GM12878 (cell line): ENCODE results near the gene SLC25A20. TPM values are rescaled to one million over a fixed set of nuclear protein-coding genes. Genes with fewer than 3 reads are reported as not detected.

Experiments used
- ATAC-seq: fragments of 200-7000 bp; cut with Tn5 transposase; 3 replicates; pipeline ENCODE4 v1.9.1; 2020; ENCODE audit warnings: mild to moderate bottlenecking, moderate library complexity
- BruUV-seq: library from RNA; stranded (reverse); fragments of 400-500 nt; replicated peaks from 2 replicates; lab custom pipeline; 2021; lab: Mats Ljungman, UMichigan
- CTCF ChIA-PET: fragments of 300-600 bp; sonication (Branson Sonifier 250); formaldehyde crosslinking; extraction: SDS; loops from one replicate; lab custom pipeline; 2021; ENCODE audit warnings: inconsistent platforms; lab: Yijun Ruan, JAX
- POLR2A ChIA-PET: fragments of 350-600 bp; formaldehyde crosslinking; extraction: SDS; loops from one replicate; lab custom pipeline; 2021; ENCODE audit warnings: inconsistent platforms; lab: Charles Lee
- RAD21 ChIA-PET: fragments of 300-600 bp; sonication (Branson Sonifier 250); formaldehyde crosslinking; loops from one replicate; lab custom pipeline; 2023; ENCODE audit warnings: antibody characterized with exemption; ENCODE audit not compliant: unreplicated experiment; lab: Charles Lee
- SMC1A ChIA-PET: fragments of 300-600 bp; sonication (Branson Sonifier 250); formaldehyde crosslinking; loops from one replicate; lab custom pipeline; 2023; ENCODE audit not compliant: unreplicated experiment, uncharacterized antibody; lab: Charles Lee
- DNase-seq: peaks from one replicate; pipeline ENCODE4 v3.0.0-alpha.2; 2011; ENCODE audit warnings: low read depth, low spot score
- FAIRE-seq: peaks from 3 replicates; lab custom pipeline; 2011; peaks lifted over from hg19 to GRCh38; lab: Jason Lieb, UNC
- H2AFZ ChIP-seq: 2 replicates; pipeline ENCODE4 v1.6.0; 2011; ENCODE audit warnings: low read depth, low read length, control low read depth; ENCODE audit not compliant: control insufficient read depth
- H3K27ac ChIP-seq: 2 replicates; pipeline ENCODE4 v1.5.1; 2011; ENCODE audit warnings: control low read depth; ENCODE audit not compliant: control insufficient read depth, insufficient read depth
- H3K27me3 ChIP-seq, 2 experiments: replicated peaks in 1 of 2; 2 replicates each; pipeline versions ENCODE4 v1.6.0 to v1.6.1; 2011; ENCODE audit warnings: low read length in 1 of 2; ENCODE audit not compliant: control insufficient read depth in 2 of 2, insufficient read depth in 2 of 2
- H3K36me3 ChIP-seq, 2 experiments: 2 replicates each; pipeline ENCODE4 v1.5.1; 2011; ENCODE audit warnings: low read length in 1 of 2; ENCODE audit not compliant: control insufficient read depth in 2 of 2, insufficient read depth in 2 of 2
- H3K4me1 ChIP-seq: 2 replicates; pipeline ENCODE4 v1.6.1; 2011; ENCODE audit warnings: mild to moderate bottlenecking, low read length, moderate library complexity, mixed read lengths; ENCODE audit not compliant: control insufficient read depth, insufficient read depth
- H3K4me2 ChIP-seq: 2 replicates; pipeline ENCODE4 v1.6.0; 2011; ENCODE audit warnings: control low read depth; ENCODE audit not compliant: control insufficient read depth, insufficient read depth
- H3K4me3 ChIP-seq: fragments of 200-600 bp; sonication (generic); 2 replicates; pipeline ENCODE4 v1.5.1; 2016
- H3K79me2 ChIP-seq: 2 replicates; pipeline ENCODE4 v1.6.0; 2011; ENCODE audit warnings: low read length; ENCODE audit not compliant: control insufficient read depth, insufficient read depth
- H3K9ac ChIP-seq: 2 replicates; pipeline ENCODE4 v1.8.0; 2011; ENCODE audit warnings: low read length, control low read depth, mixed read lengths; ENCODE audit not compliant: control insufficient read depth, insufficient read depth
- H3K9me3 ChIP-seq: replicated peaks from 3 replicates; pipeline ENCODE4 v1.5.1; 2011; ENCODE audit warnings: mild to moderate bottlenecking, low read length; ENCODE audit not compliant: control insufficient read depth, insufficient read depth
- H4K20me1 ChIP-seq: 2 replicates; pipeline ENCODE4 v1.6.0; 2011; ENCODE audit not compliant: control insufficient read depth, insufficient read depth
- BHLHE40 ChIP-seq, 2 experiments: fragments of 450-650 bp in 1 of 2; IDR thresholded peaks; 2 replicates each; pipeline ENCODE4 v1.6.1; 2011 to 2017; ENCODE audit warnings: low read depth in 2 of 2, borderline replicate concordance in 1 of 2, improper control_type of control experiment in 1 of 2, low read length in 1 of 2, mild to moderate bottlenecking in 1 of 2
- EED ChIP-seq: sonication (generic); IDR thresholded peaks from 2 replicates; pipeline ENCODE4 v1.6.1; 2016; ENCODE audit warnings: antibody characterized with exemption, low read depth
- EP300 ChIP-seq, 2 experiments: fragments of 150-350 bp in 1 of 2; IDR thresholded peaks; 2 replicates each; pipeline ENCODE4 v1.6.1; 2011 to 2012; ENCODE audit warnings: low read depth in 2 of 2, low read length in 2 of 2, borderline replicate concordance in 1 of 2, improper control_type of control experiment in 1 of 2, inconsistent platforms in 1 of 2; ENCODE audit not compliant: control insufficient read depth in 1 of 2
- EZH2 ChIP-seq: IDR thresholded peaks from 2 replicates; pipeline ENCODE4 v1.6.1; 2012; ENCODE audit warnings: low read depth, mild to moderate bottlenecking, control low read depth, inconsistent platforms, low read length, borderline replicate concordance; ENCODE audit not compliant: control insufficient read depth
- FOS ChIP-seq: IDR thresholded peaks from 3 replicates; pipeline ENCODE4 v1.6.1; 2011; ENCODE audit warnings: borderline replicate concordance; ENCODE audit not compliant: insufficient read length; ENCODE audit errors: extremely low read depth
- GATAD2B ChIP-seq: fragments of 450-650 bp; conservative IDR thresholded peaks from 2 replicates; pipeline ENCODE4 v1.6.1; 2017; ENCODE audit warnings: low read depth, mild to moderate bottlenecking, moderate library complexity
- IKZF1 ChIP-seq: fragments of 450-650 bp; conservative IDR thresholded peaks from 2 replicates; pipeline ENCODE4 v1.6.1; 2017; ENCODE audit warnings: antibody characterized with exemption, mild to moderate bottlenecking
- IKZF2 ChIP-seq, 2 experiments: fragments of 450-650 bp; IDR thresholded peaks; 2 replicates each; pipeline ENCODE4 v1.6.1; 2017; ENCODE audit warnings: mild to moderate bottlenecking in 2 of 2, moderate library complexity in 2 of 2
- MTA3 ChIP-seq: IDR thresholded peaks from 2 replicates; pipeline ENCODE4 v1.6.1; 2012; ENCODE audit warnings: low read length, inconsistent platforms, borderline replicate concordance
- PAX5 ChIP-seq: IDR thresholded peaks from 2 replicates; pipeline ENCODE4 v1.6.1; 2011; ENCODE audit warnings: low read depth, low read length, borderline replicate concordance
- RELB ChIP-seq: fragments of 450-650 bp; IDR thresholded peaks from 2 replicates; pipeline ENCODE4 v1.6.1; 2017; ENCODE audit warnings: low read depth, mild to moderate bottlenecking, moderate library complexity
- RUNX3 ChIP-seq: IDR thresholded peaks from 2 replicates; pipeline ENCODE4 v1.6.1; 2012; ENCODE audit warnings: low read length, inconsistent platforms
- YY1 ChIP-seq: IDR thresholded peaks from 2 replicates; pipeline ENCODE4 v1.6.1; 2011; ENCODE audit warnings: low read depth, mild to moderate bottlenecking, low read length
- WGBS: methylation state at CpG from one replicate; pipeline ENCODE4 v1.1.6; 2016; ENCODE audit warnings: low lambda C conversion rate; ENCODE audit not compliant: insufficient replicate concordance, insufficient coverage; ENCODE audit errors: missing lambda C conversion rate; 5-methylcytosine and 5-hydroxymethylcytosine counted together
- in situ Hi-C: fragments of 300-500 bp; cut with MboI; formaldehyde crosslinking; loops from 9 replicates; pipeline ENCODE4 v1.14.3; 2018; ENCODE audit warnings: mixed read lengths
- intact Hi-C: fragments of 100-400 bp; cut with micrococcal nuclease; formaldehyde crosslinking; loops from one replicate; pipeline ENCODE4 v1.14.2; 2022; ENCODE audit not compliant: unreplicated experiment
- polyA plus RNA-seq, 11 experiments: library from polyadenylated mRNA; depleted of rRNA in 4 of 11; unstranded in 6 of 11; stranded (reverse) in 5 of 11; fragments of >200 nt; fragmentation: Nextera tagmentation in 4 of 11; fragmentation: Illumina TruSeq in 1 of 11; extraction: Ambion mirVana in 4 of 11; extraction: Trizol in 1 of 11; gene quantifications; 1 replicate in 1 of 11; 2 replicates in 10 of 11; pipeline versions ENCODE4 v1.2.1 to v1.2.3, GENCODE V29; 2011 to 2016; ENCODE audit warnings: inconsistent platforms in 2 of 11, missing spikeins in 2 of 11, low read depth in 1 of 11
- total RNA-seq, 4 experiments: library from RNA; depleted of rRNA in 3 of 4; stranded (reverse); fragments of >200 nt in 3 of 4; fragmentation: Illumina TruSeq in 1 of 4; extraction: Trizol in 1 of 4; gene quantifications; 2 replicates each; pipeline versions ENCODE4 v1.2.1 to v1.2.3, GENCODE V29; 2013 to 2021
- TF ChIP-seq, protein P1 (sequence below): fragments of 450-650 bp; IDR thresholded peaks from 2 replicates; pipeline ENCODE4 v1.6.1; 2016; ENCODE audit warnings: mild to moderate bottlenecking, moderate library complexity, borderline replicate concordance
- TF ChIP-seq, protein P2 (sequence below): IDR thresholded peaks from 2 replicates; pipeline ENCODE4 v1.6.1; 2012; ENCODE audit warnings: low read depth, low read length, improper control_type of control experiment

SLC25A20 gene
- total and polyA plus RNA-seq, 10 of the 15 experiments (the other 5 are each of a cell fraction or from before 2014, with no cell fraction given), result 12.9 to 38.6 (median 22.1) TPM

DNA sequence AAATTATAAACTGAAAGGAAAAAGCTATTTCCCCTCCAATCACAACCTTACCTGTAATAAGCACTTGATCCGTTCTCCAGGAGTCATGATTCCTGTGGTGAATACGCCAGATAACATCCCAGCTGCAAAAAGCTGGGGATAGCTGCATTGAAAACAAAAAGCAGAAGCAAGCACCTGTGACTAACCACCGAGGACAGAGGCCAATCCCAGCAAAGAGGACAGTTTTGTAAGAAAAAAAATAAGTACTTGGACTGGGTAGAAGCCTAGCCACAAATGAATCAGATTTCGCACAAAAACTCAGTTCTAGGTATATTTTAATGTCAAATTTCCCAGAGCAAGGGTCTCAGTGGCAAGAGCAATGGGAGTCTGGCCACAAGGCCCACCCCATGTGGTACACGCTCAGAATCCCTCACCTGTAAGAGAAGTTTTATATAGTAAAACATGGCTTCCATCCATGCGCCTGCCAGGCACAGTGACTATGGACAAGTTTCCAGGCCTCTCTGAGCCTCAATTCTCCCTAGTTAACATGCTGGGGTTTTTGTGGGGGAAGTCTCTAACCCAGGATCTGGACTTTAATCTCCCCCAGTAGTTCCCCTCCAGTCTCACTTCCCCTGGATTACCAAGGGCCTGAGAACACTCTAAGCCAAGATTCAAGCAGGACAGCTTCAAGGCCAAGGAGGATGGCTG is 19.2 kb downstream of the SLC25A20 start:
- Histone ChIP-seq H3K27ac (peak overlapping the region; percentile 23; the same call in 1 of the 2 replicates), H4K20me1 (no peaks in the 10 kb centered on the region), H3K4me1 (peaks cover 14% of the 10 kb centered on the region), H3K9me3 (no peaks in the 10 kb centered on the region), H3K4me2 (peak overlapping the region; percentile 3; the same call in 1 of the 2 replicates), H3K27me3 (no peaks in the 10 kb centered on the region), H2AFZ (peak overlapping the region; percentile 11; the same call in 1 of the 2 replicates), H3K9ac (no peak overlapping the region), H3K4me3 (no peak overlapping the region), H3K79me2 (no peaks in the 10 kb centered on the region), H3K36me3 (peaks cover 0 to 3% of the 10 kb centered on the region in 2 experiments; a peak in 1 of 4 replicates)
- ChIA-PET SMC1A (interaction anchor here (0.6 to 1.5 kb wide), 4 partner anchors 10 to 40 kb away, joined by 3 to 10 read pairs (median 3); no protein-coding TSS in a partner anchor), POLR2A (interaction anchor here (0.5 to 1.9 kb wide), 6 partner anchors 12 to 400 kb away, joined by 3 to 5 read pairs (median 3); partner anchors contain the start of gene SLC25A20), RAD21 (interaction anchor here (1.1 kb wide), 1 partner anchor 140 kb away, joined by 3 read pairs; no protein-coding TSS in a partner anchor), CTCF (interaction anchor here (0.5 to 2.3 kb wide), 2 partner anchors 18 to 80 kb away, joined by 3 to 8 read pairs; partner anchors contain the start of gene SLC25A20)
- FAIRE-seq, result no peak
- in situ Hi-C loops (no loop called here), intact Hi-C loops (no loop called here)
- ATAC-seq, result peak; percentile 91
- no peak for DNase-seq
- 71% methylated on average over 6 of the region's 6 CpGs for WGBS
- BruUV-seq, result no TSS peak
- TF ChIP-seq BHLHE40 (IDR thresholded peaks at IDR 0.05; ENCODE audit: borderline replicate concordance in 1 of 2, low read depth in 2 of 2, low read length in 1 of 2) (no peak), RELB (peak; percentile 59; the same call in 1 of the 2 replicates), IKZF2 (IDR thresholded peaks at IDR 0.05) (peak in 1 of 2 experiments; percentile 52; a peak in 2 of 4 replicates), FOS (no peak), YY1 (peak; percentile 54; the same call in 1 of the 2 replicates), PAX5 (0 out of 2 replicates have a peak, but pooled peaks have one; percentile 33), EZH2 (no peak), GATAD2B (no peak), EP300 (IDR thresholded peaks at IDR 0.05; ENCODE audit: borderline replicate concordance in 1 of 2, control insufficient read depth in 1 of 2, low read depth in 2 of 2, low read length in 2 of 2) (no peak; a peak in 1 of 4 replicates), EED (peak; percentile 44), IKZF1 (peak; percentile 55; the same call in 1 of the 2 replicates), MTA3 (no peak), RUNX3 (peak; percentile 46)
- TF ChIP-seq, protein P1, sequence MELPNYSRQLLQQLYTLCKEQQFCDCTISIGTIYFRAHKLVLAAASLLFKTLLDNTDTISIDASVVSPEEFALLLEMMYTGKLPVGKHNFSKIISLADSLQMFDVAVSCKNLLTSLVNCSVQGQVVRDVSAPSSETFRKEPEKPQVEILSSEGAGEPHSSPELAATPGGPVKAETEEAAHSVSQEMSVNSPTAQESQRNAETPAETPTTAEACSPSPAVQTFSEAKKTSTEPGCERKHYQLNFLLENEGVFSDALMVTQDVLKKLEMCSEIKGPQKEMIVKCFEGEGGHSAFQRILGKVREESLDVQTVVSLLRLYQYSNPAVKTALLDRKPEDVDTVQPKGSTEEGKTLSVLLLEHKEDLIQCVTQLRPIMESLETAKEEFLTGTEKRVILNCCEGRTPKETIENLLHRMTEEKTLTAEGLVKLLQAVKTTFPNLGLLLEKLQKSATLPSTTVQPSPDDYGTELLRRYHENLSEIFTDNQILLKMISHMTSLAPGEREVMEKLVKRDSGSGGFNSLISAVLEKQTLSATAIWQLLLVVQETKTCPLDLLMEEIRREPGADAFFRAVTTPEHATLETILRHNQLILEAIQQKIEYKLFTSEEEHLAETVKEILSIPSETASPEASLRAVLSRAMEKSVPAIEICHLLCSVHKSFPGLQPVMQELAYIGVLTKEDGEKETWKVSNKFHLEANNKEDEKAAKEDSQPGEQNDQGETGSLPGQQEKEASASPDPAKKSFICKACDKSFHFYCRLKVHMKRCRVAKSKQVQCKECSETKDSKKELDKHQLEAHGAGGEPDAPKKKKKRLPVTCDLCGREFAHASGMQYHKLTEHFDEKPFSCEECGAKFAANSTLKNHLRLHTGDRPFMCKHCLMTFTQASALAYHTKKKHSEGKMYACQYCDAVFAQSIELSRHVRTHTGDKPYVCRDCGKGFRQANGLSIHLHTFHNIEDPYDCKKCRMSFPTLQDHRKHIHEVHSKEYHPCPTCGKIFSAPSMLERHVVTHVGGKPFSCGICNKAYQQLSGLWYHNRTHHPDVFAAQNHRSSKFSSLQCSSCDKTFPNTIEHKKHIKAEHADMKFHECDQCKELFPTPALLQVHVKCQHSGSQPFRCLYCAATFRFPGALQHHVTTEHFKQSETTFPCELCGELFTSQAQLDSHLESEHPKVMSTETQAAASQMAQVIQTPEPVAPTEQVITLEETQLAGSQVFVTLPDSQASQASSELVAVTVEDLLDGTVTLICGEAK, result no peak
- TF ChIP-seq, protein P2, sequence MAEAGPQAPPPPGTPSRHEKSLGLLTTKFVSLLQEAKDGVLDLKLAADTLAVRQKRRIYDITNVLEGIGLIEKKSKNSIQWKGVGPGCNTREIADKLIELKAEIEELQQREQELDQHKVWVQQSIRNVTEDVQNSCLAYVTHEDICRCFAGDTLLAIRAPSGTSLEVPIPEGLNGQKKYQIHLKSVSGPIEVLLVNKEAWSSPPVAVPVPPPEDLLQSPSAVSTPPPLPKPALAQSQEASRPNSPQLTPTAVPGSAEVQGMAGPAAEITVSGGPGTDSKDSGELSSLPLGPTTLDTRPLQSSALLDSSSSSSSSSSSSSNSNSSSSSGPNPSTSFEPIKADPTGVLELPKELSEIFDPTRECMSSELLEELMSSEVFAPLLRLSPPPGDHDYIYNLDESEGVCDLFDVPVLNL, result no peak
